Right lobe of liver (tissue), 4 donors: ENCODE results near the gene MXI1.

Source experiments
- CTCF ChIP-seq, 4 donors: fragments of 200-600 bp in 3 of 4; fragments of 450-650 bp in 1 of 4; IDR thresholded peaks; one replicate each; pipeline versions ENCODE4 v1.5.1 to v1.8.0; 2016 to 2022; ENCODE audit warnings: antibody characterized with exemption in 4 of 4, mild to moderate bottlenecking in 2 of 4
- POLR2A ChIP-seq: fragments of 450-650 bp; IDR thresholded peaks from one replicate; pipeline ENCODE4 v1.6.1; 2017; ENCODE audit warnings: antibody characterized with exemption, mild to moderate bottlenecking
- donor health status: DM: no; HTN: no; CAD: no.
- donor health status: DM: no; HTN: no; CAD: no.
- donor health status: DM: no; HTN: yes; CAD: no.

- TF ChIP-seq CTCF (IDR thresholded peaks at IDR 0.05), result no peak
- no peak for TF ChIP-seq POLR2A
Measured at GRCh38 chr10:110242511-110242910, 35.1 kb downstream of the MXI1 start.
